NOMO-1 treated with DMSO at 0.1 percent for 48 hours (cell line): ENCODE results near the gene C1QL1.

Experiments used
- DNase-seq: peaks from one replicate; lab custom pipeline; 2025; ENCODE audit not compliant: unreplicated experiment; lab: John Stamatoyannopoulos, UW

The C1QL1 gene

GRCh38 chr17:44932096-44932786 lies 35.9 kb downstream of the C1QL1 start:
- no peak for DNase-seq

GRCh38 chr17:44931376-44931775 lies 36.7 kb downstream of the C1QL1 start:
- DNase-seq = no peak

GRCh38 chr17:44930667-44931066 lies 37.4 kb downstream of the C1QL1 start:
- DNase-seq = no peak

GRCh38 chr17:44928950-44929720 lies 39.0 kb downstream of the C1QL1 start:
- no peak for DNase-seq

GRCh38 chr17:44928136-44928535 lies 40.0 kb downstream of the C1QL1 start:
- DNase-seq = no peak

- no peak for DNase-seq
These were observed 40.4 kb downstream of the C1QL1 start for GRCh38 chr17:44927696-44928095.

GRCh38 chr17:44926821-44927525 lies 41.1 kb downstream of the C1QL1 start:
- no peak for DNase-seq

GRCh38 chr17:44925731-44926697 lies 42.1 kb downstream of the C1QL1 start:
- DNase-seq = no peak

GRCh38 chr17:44924107-44924544 lies 44.0 kb downstream of the C1QL1 start:
- DNase-seq = no peak

GRCh38 chr17:44922746-44923470 lies 45.2 kb downstream of the C1QL1 start:
- DNase-seq = no peak

- no peak for DNase-seq
These were observed 46.0 kb downstream of the C1QL1 start for GRCh38 chr17:44922136-44922535.

- DNase-seq = no peak
These were observed 46.8 kb downstream of the C1QL1 start for GRCh38 chr17:44921122-44921882.

- DNase-seq = no peak
These were observed 47.5 kb downstream of the C1QL1 start for GRCh38 chr17:44920565-44920940.

GRCh38 chr17:44919885-44920564 lies 48.1 kb downstream of the C1QL1 start:
- DNase-seq = peak; percentile 58

GRCh38 chr17:44919411-44919810 lies 48.7 kb downstream of the C1QL1 start:
- DNase-seq = no peak

GRCh38 chr17:44918006-44918405 lies 50.1 kb downstream of the C1QL1 start:
- DNase-seq = no peak

- DNase-seq = no peak
These were observed 50.6 kb downstream of the C1QL1 start for GRCh38 chr17:44917456-44917855.

GRCh38 chr17:44916781-44917241 lies 51.3 kb downstream of the C1QL1 start:
- no peak for DNase-seq
